Ascending aorta (tissue), 2 donors: ENCODE data around the gene HMCN1. TPM values are rescaled to one million over a fixed set of nuclear protein-coding genes. Genes with fewer than 3 reads are reported as not detected.
"Not testable (repeated sequence)": the region's sequence is repeated elsewhere in the genome, so short reads cannot be mapped to it uniquely, and the experiment has no call there.

Experiments
- DNase-seq, 2 donors: peaks; one replicate each; pipeline ENCODE4 v3.0.0-alpha.2; 2019; ENCODE audit warnings: low spot score in 2 of 2
- H3K27ac ChIP-seq, 2 donors: fragments of 200-600 bp; sonication (generic); one replicate each; pipeline ENCODE4 v1.5.1; 2016 to 2017; ENCODE audit warnings: mild to moderate bottlenecking in 1 of 2
- H3K27me3 ChIP-seq: fragments of 200-600 bp; sonication (generic); one replicate; pipeline ENCODE4 v1.5.1; 2017
- H3K36me3 ChIP-seq, 2 donors: fragments of 200-600 bp; sonication (generic); one replicate each; pipeline ENCODE4 v1.5.1; 2016
- H3K4me1 ChIP-seq, 2 donors: fragments of 200-600 bp; sonication (generic); one replicate each; pipeline ENCODE4 v1.5.1; 2016 to 2017; ENCODE audit warnings: mild to moderate bottlenecking in 1 of 2
- H3K4me3 ChIP-seq, 2 donors: fragments of 200-600 bp; sonication (generic); one replicate each; pipeline ENCODE4 v1.5.1; 2016 to 2017; ENCODE audit warnings: mild to moderate bottlenecking in 1 of 2
- H3K9me3 ChIP-seq, 2 donors: fragments of 200-600 bp; sonication (generic); one replicate each; pipeline ENCODE4 v1.5.1; 2016
- intact Hi-C: fragments of 100-400 bp; cut with DNase I; formaldehyde crosslinking; loops from one replicate; pipeline ENCODE4 v1.15.1; 2023
- total RNA-seq: library from RNA; depleted of rRNA; stranded (reverse); fragments of >200 nt; gene quantifications from one replicate; pipeline ENCODE4 v1.1.0, GENCODE V29; 2016
- TF ChIP-seq, protein P1 (sequence below), 3 experiments: fragments of 200-600 bp in 2 of 3; fragments of 450-650 bp in 1 of 3; sonication (generic) in 2 of 3; IDR thresholded peaks; one replicate each; pipeline ENCODE4 v1.5.1; 2016 to 2019; ENCODE audit warnings: antibody characterized with exemption in 3 of 3, mild to moderate bottlenecking in 1 of 3, moderate library complexity in 1 of 3

Gene HMCN1
- total RNA-seq, 1 donor from 2014 or later: 61.7 TPM

DNA sequence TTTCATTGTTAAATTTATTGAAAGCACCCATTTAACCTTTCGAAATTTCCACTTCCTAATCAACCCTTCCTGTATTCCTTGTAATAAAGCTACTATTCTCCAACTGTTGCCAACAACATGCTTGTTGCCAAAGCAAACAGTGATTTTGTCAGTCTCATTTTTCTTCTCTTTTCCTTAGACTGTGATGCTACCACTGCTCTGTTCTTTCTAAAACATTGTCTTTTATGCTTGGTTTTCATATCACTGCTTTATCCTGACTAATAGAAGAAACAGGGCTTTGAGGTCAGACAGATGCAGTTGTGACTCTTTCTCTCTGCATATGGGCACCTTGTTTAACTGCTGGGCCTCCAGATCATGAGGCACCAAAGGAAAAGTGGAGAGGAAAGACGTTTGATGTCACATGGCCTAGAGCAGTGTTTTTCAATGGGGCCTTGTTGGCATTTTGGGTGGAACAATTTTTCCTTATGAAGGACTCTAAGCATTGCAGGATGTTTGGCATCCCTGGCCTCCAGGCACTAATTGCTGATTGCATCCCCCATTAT, 56.1 kb downstream of the HMCN1 start:
- Histone ChIP-seq H3K27ac (peak overlapping the region; percentile 42 to 50), H3K36me3 (no peaks in the 10 kb centered on the region), H3K27me3 (no peaks in the 10 kb centered on the region), H3K4me3 (no peak overlapping the region), H3K9me3 (no peaks in the 10 kb centered on the region), H3K4me1 (peaks cover 2 to 28% of the 10 kb centered on the region in 2 donors)
- intact Hi-C loops: no loop called here
- DNase-seq: no peak
- TF ChIP-seq, protein P1, sequence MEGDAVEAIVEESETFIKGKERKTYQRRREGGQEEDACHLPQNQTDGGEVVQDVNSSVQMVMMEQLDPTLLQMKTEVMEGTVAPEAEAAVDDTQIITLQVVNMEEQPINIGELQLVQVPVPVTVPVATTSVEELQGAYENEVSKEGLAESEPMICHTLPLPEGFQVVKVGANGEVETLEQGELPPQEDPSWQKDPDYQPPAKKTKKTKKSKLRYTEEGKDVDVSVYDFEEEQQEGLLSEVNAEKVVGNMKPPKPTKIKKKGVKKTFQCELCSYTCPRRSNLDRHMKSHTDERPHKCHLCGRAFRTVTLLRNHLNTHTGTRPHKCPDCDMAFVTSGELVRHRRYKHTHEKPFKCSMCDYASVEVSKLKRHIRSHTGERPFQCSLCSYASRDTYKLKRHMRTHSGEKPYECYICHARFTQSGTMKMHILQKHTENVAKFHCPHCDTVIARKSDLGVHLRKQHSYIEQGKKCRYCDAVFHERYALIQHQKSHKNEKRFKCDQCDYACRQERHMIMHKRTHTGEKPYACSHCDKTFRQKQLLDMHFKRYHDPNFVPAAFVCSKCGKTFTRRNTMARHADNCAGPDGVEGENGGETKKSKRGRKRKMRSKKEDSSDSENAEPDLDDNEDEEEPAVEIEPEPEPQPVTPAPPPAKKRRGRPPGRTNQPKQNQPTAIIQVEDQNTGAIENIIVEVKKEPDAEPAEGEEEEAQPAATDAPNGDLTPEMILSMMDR (IDR thresholded peaks at IDR 0.05): no peak

DNA sequence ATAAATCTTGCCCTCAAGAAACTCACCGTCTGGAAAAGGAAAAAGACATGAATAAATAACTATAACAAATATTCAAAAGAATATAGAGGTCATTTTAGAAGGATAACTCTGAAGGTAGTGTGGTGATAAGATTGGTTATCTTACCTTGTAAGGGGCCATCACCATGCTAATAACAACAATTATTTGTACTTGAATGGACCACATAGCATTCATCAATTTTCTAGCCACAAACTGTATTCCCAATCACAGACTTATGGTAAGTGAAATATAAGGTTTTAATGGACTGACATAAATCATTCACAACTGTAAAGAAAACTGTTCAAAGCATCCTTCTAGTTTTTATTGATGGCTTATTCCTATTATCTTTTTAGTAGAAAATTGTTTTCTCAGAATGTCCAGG, 57.8 kb downstream of the HMCN1 start:
- peaks cover 2 to 25% of the 10 kb centered on the region in 2 donors for H3K4me1 ChIP-seq
- intact Hi-C loops: no loop called here

DNA sequence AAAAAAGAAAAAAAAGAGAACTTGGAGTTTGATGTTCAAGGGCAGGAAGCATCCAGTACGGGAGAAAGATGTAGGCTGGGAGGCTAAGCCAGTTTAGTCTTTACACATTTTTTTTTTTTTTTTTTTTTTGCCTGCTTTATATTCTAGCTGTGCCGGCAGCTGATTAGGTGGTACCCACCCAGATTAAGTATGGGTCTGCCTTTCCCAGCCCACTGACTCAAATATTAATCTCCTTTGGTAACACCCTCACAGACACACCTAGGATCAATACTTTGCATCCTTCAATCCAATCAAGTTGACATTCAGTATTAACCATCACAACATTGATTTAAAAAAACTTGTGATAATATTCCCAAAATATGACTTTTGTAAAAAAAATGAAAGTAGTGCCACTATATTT, 60.3 kb downstream of the HMCN1 start:
- H3K36me3 ChIP-seq, H3K4me3 ChIP-seq, DNase-seq, H3K27me3 ChIP-seq, H3K27ac ChIP-seq, intact Hi-C loops: not testable (repeated sequence)
- peaks cover 2 to 11% of the 10 kb centered on the region in 2 donors for H3K4me1 ChIP-seq
- peaks cover 5 to 11% of the 10 kb centered on the region in 2 donors for H3K9me3 ChIP-seq

More for the DNA sequence above, 57.8 kb downstream of the HMCN1 start:
- TF ChIP-seq, protein P1 (IDR thresholded peaks at IDR 0.05): no peak
- Histone ChIP-seq H3K27ac (no peak overlapping the region), H3K4me3 (no peak overlapping the region), H3K27me3 (no peaks in the 10 kb centered on the region), H3K9me3 (no peaks in the 10 kb centered on the region), H3K36me3 (no peaks in the 10 kb centered on the region)
- no peak for DNase-seq

DNA sequence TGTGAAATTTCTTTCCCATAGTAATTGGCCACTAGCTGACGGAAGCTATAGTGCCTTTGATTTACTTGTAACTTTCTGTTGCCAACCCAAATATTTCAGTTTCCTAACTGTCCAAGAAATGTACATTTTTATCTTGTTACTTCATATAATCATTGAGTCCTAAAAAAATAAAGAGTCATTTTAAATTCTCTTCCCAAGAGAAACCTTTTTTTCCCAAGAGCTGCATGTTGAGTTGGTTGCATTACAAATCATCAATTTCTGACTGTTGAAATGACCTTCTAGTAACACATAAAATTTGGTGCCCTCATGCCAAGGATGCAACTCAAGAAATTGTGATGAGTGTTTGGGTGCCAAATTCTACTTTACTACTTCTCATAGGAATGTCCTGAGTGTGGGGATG, 61.0 kb downstream of the HMCN1 start:
- no peak for DNase-seq
- Histone ChIP-seq H3K27me3 (no peaks in the 10 kb centered on the region), H3K36me3 (no peaks in the 10 kb centered on the region), H3K4me3 (peak overlapping the region in 1 of 2 donors; percentile 15), H3K27ac (peak overlapping the region in 1 of 2 donors; percentile 32), H3K9me3 (peaks cover 5 to 11% of the 10 kb centered on the region in 2 donors), H3K4me1 (peaks cover 1 to 6% of the 10 kb centered on the region in 2 donors)
- TF ChIP-seq, protein P1 (IDR thresholded peaks at IDR 0.05): no peak
- intact Hi-C loops: no loop called here

DNA sequence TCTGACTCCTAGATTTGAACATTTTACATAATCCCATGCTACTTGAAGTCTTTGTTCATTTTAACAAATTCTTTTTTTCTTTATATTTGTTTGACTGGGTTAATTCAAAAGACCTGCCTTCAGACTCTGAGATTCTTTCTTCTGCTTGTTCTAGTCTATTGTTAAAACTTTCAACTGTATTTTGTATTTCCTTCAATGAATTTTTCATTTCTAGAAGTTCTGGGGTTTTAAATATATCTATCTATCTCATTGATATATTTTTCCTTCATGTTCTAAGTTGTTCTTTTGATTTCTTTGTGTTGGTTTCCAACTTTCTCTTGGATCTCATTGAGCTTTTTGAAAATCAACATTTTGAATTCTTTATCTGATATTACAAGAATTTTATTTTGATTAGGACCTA, 64.3 kb downstream of the HMCN1 start:
- Histone ChIP-seq H3K4me1 (no peaks in the 10 kb centered on the region), H3K36me3 (no peaks in the 10 kb centered on the region), H3K4me3 (no peak overlapping the region), H3K27ac (no peak overlapping the region), H3K9me3 (peaks cover 5 to 11% of the 10 kb centered on the region in 2 donors), H3K27me3 (no peaks in the 10 kb centered on the region)
- no peak for DNase-seq
- intact Hi-C loops: no loop called here
- TF ChIP-seq, protein P1 (IDR thresholded peaks at IDR 0.05): no peak

DNA sequence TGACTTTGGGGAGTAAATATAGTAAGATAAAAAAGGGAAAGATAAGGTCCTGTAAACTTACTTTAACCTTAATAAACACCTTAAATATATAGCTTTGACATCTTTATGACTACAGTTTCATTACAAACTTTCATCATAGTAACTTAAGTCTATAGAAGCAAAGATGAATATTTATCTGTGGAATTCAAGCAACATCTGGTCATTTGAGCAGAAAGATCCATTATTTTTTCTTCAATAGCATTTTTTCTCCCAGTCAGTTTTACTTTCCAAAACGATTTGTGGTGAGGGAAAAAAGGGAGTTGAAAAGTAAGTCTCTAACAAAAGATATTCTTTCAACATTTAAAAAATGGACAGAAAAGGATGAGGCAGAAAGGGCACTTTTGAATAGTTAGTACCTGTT, 69.0 kb downstream of the HMCN1 start:
- peaks cover 0 to 9% of the 10 kb centered on the region in 2 donors for H3K4me1 ChIP-seq
- H3K36me3 ChIP-seq: no peaks in the 10 kb centered on the region
- no peak for DNase-seq
- intact Hi-C loops: no loop called here
- TF ChIP-seq, protein P1 (IDR thresholded peaks at IDR 0.05): no peak
- peak overlapping the region; percentile 32 to 47 for H3K27ac ChIP-seq
- no peaks in the 10 kb centered on the region for H3K27me3 ChIP-seq
- peaks cover 1 to 8% of the 10 kb centered on the region in 2 donors for H3K9me3 ChIP-seq
- no peak overlapping the region for H3K4me3 ChIP-seq
